HepG2 (cell line): ENCODE results near the gene ASGR1. TPM values are rescaled to one million over a fixed set of nuclear protein-coding genes. Genes with fewer than 3 reads are reported as not detected.
A peak's percentile ranks its signal among the peaks of the same experiment; 100 is the strongest.

Experiments
- ATM ChIP-seq: fragments of 450-650 bp; IDR thresholded peaks from 2 replicates; pipeline ENCODE4 v1.7.1; 2017; ENCODE audit warnings: mild to moderate bottlenecking, borderline replicate concordance
- CEBPZ ChIP-seq: IDR thresholded peaks from 2 replicates; pipeline ENCODE4 v1.6.1; 2012; ENCODE audit warnings: low read length, improper control_type of control experiment
- CENPT ChIP-seq: sonication (generic); formaldehyde crosslinking; IDR thresholded peaks from 2 replicates; pipeline ENCODE4 v1.8.0; 2022; ENCODE audit warnings: low read depth, mild to moderate bottlenecking, moderate library complexity, missing genetic modification reagents
- CREBL2 ChIP-seq: sonication (generic); formaldehyde crosslinking; IDR thresholded peaks from 2 replicates; pipeline ENCODE4 v1.8.1; 2023; ENCODE audit warnings: missing genetic modification reagents, mild to moderate bottlenecking, borderline replicate concordance
- FLYWCH1 ChIP-seq: sonication (generic); formaldehyde crosslinking; IDR thresholded peaks from 2 replicates; pipeline ENCODE4 v1.8.1; 2023; ENCODE audit warnings: mild to moderate bottlenecking, missing genetic modification reagents
- FOSL1 ChIP-seq: sonication (generic); formaldehyde crosslinking; IDR thresholded peaks from 2 replicates; pipeline ENCODE4 v1.9.0; 2021; ENCODE audit warnings: missing genetic modification reagents, borderline replicate concordance
- GPBP1L1 ChIP-seq: sonication (generic); formaldehyde crosslinking; IDR thresholded peaks from 2 replicates; pipeline ENCODE4 v1.5.0; 2020; ENCODE audit warnings: mild to moderate bottlenecking, missing genetic modification reagents
- NBN ChIP-seq: fragments of 450-650 bp; conservative IDR thresholded peaks from 2 replicates; pipeline ENCODE4 v1.6.1; 2017
- NFKB2 ChIP-seq: sonication (generic); formaldehyde crosslinking; IDR thresholded peaks from 2 replicates; pipeline ENCODE4 v1.4.0; 2020; ENCODE audit warnings: missing genetic modification reagents, borderline replicate concordance
- RAD51 ChIP-seq: fragments of 450-650 bp; IDR thresholded peaks from 2 replicates; pipeline ENCODE4 v1.6.1; 2016; ENCODE audit warnings: borderline replicate concordance
- SATB2 ChIP-seq: sonication (generic); formaldehyde crosslinking; IDR thresholded peaks from 2 replicates; pipeline ENCODE4 v1.5.0; 2020; ENCODE audit warnings: missing genetic modification reagents
- SNAI1 ChIP-seq: sonication (generic); formaldehyde crosslinking; IDR thresholded peaks from 2 replicates; pipeline ENCODE4 v1.5.0; 2020; ENCODE audit warnings: mild to moderate bottlenecking, missing genetic modification reagents, borderline replicate concordance
- SNRNP70 ChIP-seq: fragments of 200-400 bp; formaldehyde crosslinking; IDR thresholded peaks from 2 replicates; pipeline ENCODE4 v1.6.1; 2017; ENCODE audit warnings: mild to moderate bottlenecking, low read depth, low read length, moderate library complexity
- SSRP1 ChIP-seq: IDR thresholded peaks from 2 replicates; pipeline ENCODE4 v1.6.1; 2016; ENCODE audit warnings: control low read depth
- TFDP2 ChIP-seq: sonication (generic); formaldehyde crosslinking; IDR thresholded peaks from 2 replicates; pipeline ENCODE4 v1.4.0; 2020; ENCODE audit warnings: missing genetic modification reagents
- ZBTB14 ChIP-seq: sonication (generic); formaldehyde crosslinking; IDR thresholded peaks from 2 replicates; pipeline ENCODE4 v1.4.0; 2020; ENCODE audit warnings: missing genetic modification reagents
- ZBTB26 ChIP-seq: IDR thresholded peaks from 2 replicates; pipeline ENCODE4 v1.6.1; 2016; ENCODE audit warnings: missing compliant biosample characterization, missing genetic modification reagents, borderline replicate concordance
- ZC3H4 ChIP-seq: sonication (generic); formaldehyde crosslinking; IDR thresholded peaks from 2 replicates; pipeline ENCODE4 v1.4.0; 2020; ENCODE audit warnings: missing genetic modification reagents, borderline replicate concordance
- ZFP82 ChIP-seq: sonication (generic); formaldehyde crosslinking; IDR thresholded peaks from 2 replicates; pipeline ENCODE4 v1.5.1; 2020; ENCODE audit warnings: mild to moderate bottlenecking, missing genetic modification reagents, borderline replicate concordance
- ZMYM2 ChIP-seq: sonication (generic); formaldehyde crosslinking; IDR thresholded peaks from 2 replicates; pipeline ENCODE4 v1.8.0; 2022; ENCODE audit warnings: mild to moderate bottlenecking, missing genetic modification reagents
- ZNF30 ChIP-seq: sonication (generic); formaldehyde crosslinking; IDR thresholded peaks from 2 replicates; pipeline ENCODE4 v1.5.0; 2020; ENCODE audit warnings: mild to moderate bottlenecking, missing genetic modification reagents
- ZNF678 ChIP-seq: sonication (generic); formaldehyde crosslinking; IDR thresholded peaks from 2 replicates; pipeline ENCODE4 v1.4.0; 2020; ENCODE audit warnings: mild to moderate bottlenecking, missing genetic modification reagents
- polyA plus RNA-seq, 8 experiments: library from polyadenylated mRNA; depleted of rRNA in 3 of 8; stranded (reverse) in 7 of 8; unstranded in 1 of 8; fragments of >200 nt; fragmentation: Illumina TruSeq in 4 of 8; extraction: Trizol in 4 of 8; gene quantifications; 2 replicates each; pipeline versions ENCODE4 v1.2.1 to v1.2.3, GENCODE V29; 2011 to 2016; ENCODE audit warnings: low read depth in 4 of 8, missing spikeins in 1 of 8, mixed read lengths in 1 of 8; ENCODE audit not compliant: insufficient read depth in 1 of 8
- total RNA-seq, 5 experiments: library from RNA; depleted of rRNA; stranded (reverse); fragments of >200 nt; fragmentation: Illumina TruSeq; extraction: Trizol; gene quantifications; 2 replicates each; pipeline ENCODE4 v1.2.3, GENCODE V29; 2016; ENCODE audit warnings: low read depth in 1 of 5

ASGR1 gene
- total and polyA plus RNA-seq, 2 of the 13 experiments (the other 11 are each of a cell fraction or from before 2014, with no cell fraction given) = 353 to 796 TPM

- TF ChIP-seq ZC3H4 (CRISPR knock-in tag) = no peak
- TF ChIP-seq RAD51 = no peak
- no peak for TF ChIP-seq SATB2 (CRISPR knock-in tag)
- TF ChIP-seq GPBP1L1 (CRISPR knock-in tag) = no peak
- no peak for TF ChIP-seq CENPT
- TF ChIP-seq ZNF30 = no peak
- TF ChIP-seq ZMYM2 = no peak
- TF ChIP-seq ZBTB14 (CRISPR knock-in tag) = no peak
- no peak for TF ChIP-seq SNRNP70
- TF ChIP-seq SNAI1 = no peak
- no peak for TF ChIP-seq NBN
- TF ChIP-seq TFDP2 (CRISPR knock-in tag) = peak; percentile 50; the same call in 1 of the 2 replicates
- TF ChIP-seq FLYWCH1 (CRISPR knock-in tag) = peak; percentile 14; the same call in 1 of the 2 replicates
- TF ChIP-seq CEBPZ = no peak
- peak; percentile 80 for TF ChIP-seq FOSL1 (CRISPR knock-in tag)
- peak; percentile 62; the same call in 1 of the 2 replicates for TF ChIP-seq CREBL2 (CRISPR knock-in tag)
- TF ChIP-seq ZBTB26 (CRISPR knock-in tag) = peak; percentile 56; the same call in 1 of the 2 replicates
- TF ChIP-seq ATM = no peak
- no peak; the same call in 1 of the 2 replicates for TF ChIP-seq NFKB2 (CRISPR knock-in tag)
- TF ChIP-seq ZNF678 (CRISPR knock-in tag) = no peak
- TF ChIP-seq ZFP82 (CRISPR knock-in tag) = no peak
- peak; percentile 46; the same call in 1 of the 2 replicates for TF ChIP-seq SSRP1 (CRISPR knock-in tag)
Observed at GRCh38 chr17:7219812-7220592, 40.8 kb upstream of the ASGR1 start, which contains the start of the genes ACADVL and DLG4 (continued).
